Cardiac muscle cell (in vitro differentiated cells and primary cell): Measurements from ENCODE around the gene PHLDB2. TPM values are rescaled to one million over a fixed set of nuclear protein-coding genes. Genes with fewer than 3 reads are reported as not detected.

Source experiments
- DNase-seq, 2 donors: peaks; one replicate each; pipeline versions ENCODE4 v3.0.0 to v3.0.0-alpha.2; 2010 to 2017; ENCODE audit warnings: low read depth in 1 of 2, low spot score in 1 of 2
- H3K27ac ChIP-seq: fragments of 200-600 bp; sonication (generic); 2 replicates; pipeline ENCODE4 v1.5.1; 2016
- H3K27me3 ChIP-seq: fragments of 200-600 bp; sonication (generic); 2 replicates; pipeline ENCODE4 v1.6.0; 2016; ENCODE audit warnings: control low read depth
- H3K36me3 ChIP-seq: fragments of 200-600 bp; sonication (generic); 2 replicates; pipeline ENCODE4 v1.5.1; 2016; ENCODE audit warnings: control low read depth
- H3K4me1 ChIP-seq: fragments of 200-600 bp; sonication (generic); 2 replicates; pipeline ENCODE4 v1.8.1; 2017; ENCODE audit warnings: low read depth, mild to moderate bottlenecking, mixed run types
- H3K4me3 ChIP-seq: fragments of 200-600 bp; sonication (generic); 2 replicates; pipeline ENCODE4 v1.5.1; 2016; ENCODE audit warnings: mild to moderate bottlenecking
- H3K9me3 ChIP-seq: fragments of 200-600 bp; sonication (generic); 2 replicates; pipeline ENCODE4 v1.5.1; 2017; ENCODE audit warnings: low read depth, mild to moderate bottlenecking, control low read depth
- polyA plus RNA-seq: library from polyadenylated mRNA; unstranded; fragments of >200 nt; fragmentation: Nextera tagmentation; extraction: Ambion mirVana; gene quantifications from 2 replicates; pipeline ENCODE4 v1.2.1, GENCODE V29; 2016
- total RNA-seq: library from RNA; depleted of rRNA; stranded (reverse); fragments of >200 nt; gene quantifications from 2 replicates; pipeline ENCODE4 v1.2.3, GENCODE V29; 2016
- TF ChIP-seq, protein P1 (sequence below): IDR thresholded peaks from 2 replicates; pipeline ENCODE4 v1.5.1; 2012; ENCODE audit warnings: low read depth, mild to moderate bottlenecking, low read length

The PHLDB2 gene
- total and polyA plus RNA-seq, 2 experiments from 2014 or later: 11.3 to 27.2 TPM

DNA sequence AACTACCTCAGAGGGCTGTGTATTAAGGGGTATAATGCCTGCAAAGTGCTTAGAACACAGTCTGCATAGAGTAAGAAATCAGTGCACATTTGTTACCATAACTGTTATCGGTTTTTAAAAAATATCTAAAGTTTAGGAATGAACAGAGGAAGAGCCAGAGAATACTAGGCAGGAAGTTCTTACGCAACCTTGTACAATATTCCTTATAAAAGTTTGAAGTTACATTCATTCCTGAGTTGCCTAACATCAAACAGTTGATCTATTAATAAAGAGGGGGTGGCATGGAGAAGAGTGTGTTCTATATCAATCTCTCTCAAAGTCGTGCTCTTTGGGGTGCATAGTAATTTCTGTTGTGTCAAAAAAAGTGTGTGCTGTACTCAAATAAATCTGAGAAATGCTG lies 22.0 kb upstream of the PHLDB2 start:
- DNase-seq: peak in 1 of 2 donors; percentile 54
- Histone ChIP-seq H3K4me1 (no peaks in the 10 kb centered on the region), H3K27ac (no peak overlapping the region), H3K36me3 (no peaks in the 10 kb centered on the region), H3K4me3 (no peak overlapping the region), H3K27me3 (no peaks in the 10 kb centered on the region), H3K9me3 (no peaks in the 10 kb centered on the region)
- TF ChIP-seq, protein P1, sequence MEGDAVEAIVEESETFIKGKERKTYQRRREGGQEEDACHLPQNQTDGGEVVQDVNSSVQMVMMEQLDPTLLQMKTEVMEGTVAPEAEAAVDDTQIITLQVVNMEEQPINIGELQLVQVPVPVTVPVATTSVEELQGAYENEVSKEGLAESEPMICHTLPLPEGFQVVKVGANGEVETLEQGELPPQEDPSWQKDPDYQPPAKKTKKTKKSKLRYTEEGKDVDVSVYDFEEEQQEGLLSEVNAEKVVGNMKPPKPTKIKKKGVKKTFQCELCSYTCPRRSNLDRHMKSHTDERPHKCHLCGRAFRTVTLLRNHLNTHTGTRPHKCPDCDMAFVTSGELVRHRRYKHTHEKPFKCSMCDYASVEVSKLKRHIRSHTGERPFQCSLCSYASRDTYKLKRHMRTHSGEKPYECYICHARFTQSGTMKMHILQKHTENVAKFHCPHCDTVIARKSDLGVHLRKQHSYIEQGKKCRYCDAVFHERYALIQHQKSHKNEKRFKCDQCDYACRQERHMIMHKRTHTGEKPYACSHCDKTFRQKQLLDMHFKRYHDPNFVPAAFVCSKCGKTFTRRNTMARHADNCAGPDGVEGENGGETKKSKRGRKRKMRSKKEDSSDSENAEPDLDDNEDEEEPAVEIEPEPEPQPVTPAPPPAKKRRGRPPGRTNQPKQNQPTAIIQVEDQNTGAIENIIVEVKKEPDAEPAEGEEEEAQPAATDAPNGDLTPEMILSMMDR: no peak

DNA sequence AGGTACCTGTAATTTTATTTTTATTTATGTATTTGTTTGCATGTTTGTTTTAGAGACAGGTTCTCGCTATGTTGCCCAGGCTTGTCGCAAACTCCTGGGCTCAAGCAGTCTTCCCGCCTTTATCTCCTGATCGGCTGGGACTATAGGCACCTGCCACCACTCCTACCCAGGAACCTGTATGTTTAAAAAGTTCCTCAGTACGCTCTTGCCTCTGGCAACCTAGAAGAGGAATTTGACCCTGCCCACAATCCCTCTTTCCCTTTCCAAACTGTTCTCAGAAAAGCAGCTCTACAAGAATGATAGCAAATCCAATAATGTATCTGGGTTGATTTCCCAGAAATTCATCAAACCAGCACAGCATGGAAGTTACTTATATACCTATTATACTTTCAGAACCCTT lies 20.9 kb upstream of the PHLDB2 start:
- TF ChIP-seq, protein P1: no peak

DNA sequence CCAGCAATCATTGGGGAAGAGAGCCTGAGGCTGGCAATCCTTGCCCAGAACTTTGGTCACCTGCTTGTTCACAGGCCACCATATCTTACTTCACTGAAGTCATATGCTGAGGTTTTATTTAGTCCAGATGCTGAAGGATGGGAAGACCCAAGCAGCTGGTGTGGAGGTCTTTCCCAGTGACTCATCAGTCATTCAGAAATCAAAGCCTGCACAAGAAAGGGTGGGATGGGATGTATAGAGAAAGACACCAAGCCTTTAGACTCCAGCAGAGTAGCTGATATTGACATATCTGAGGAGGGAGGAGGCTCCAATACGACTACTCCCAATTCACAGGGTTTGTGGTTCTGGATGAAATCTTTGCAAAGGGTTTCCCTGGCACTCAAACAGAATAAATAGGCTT lies 13.0 kb upstream of the PHLDB2 start:
- H3K4me3 ChIP-seq: no peak overlapping the region
- peak in 1 of 2 donors; percentile 37 for DNase-seq

More for the DNA sequence above, 20.9 kb upstream of the PHLDB2 start:
- Histone ChIP-seq H3K9me3 (no peaks in the 10 kb centered on the region), H3K4me3 (no peak overlapping the region), H3K27me3 (no peaks in the 10 kb centered on the region), H3K36me3 (no peaks in the 10 kb centered on the region), H3K4me1 (no peaks in the 10 kb centered on the region), H3K27ac (no peak overlapping the region)
- no peak for DNase-seq

GRCh38 chr3:111846717-111847116 lies 12.3 kb upstream of the PHLDB2 start:
- H3K27ac ChIP-seq: no peak overlapping the region
- no peaks in the 10 kb centered on the region for H3K9me3 ChIP-seq
- H3K4me1 ChIP-seq: no peaks in the 10 kb centered on the region
- H3K27me3 ChIP-seq: no peaks in the 10 kb centered on the region
- H3K36me3 ChIP-seq: no peaks in the 10 kb centered on the region
- H3K4me3 ChIP-seq: no peak overlapping the region
- peak in 1 of 2 donors; percentile 92 for DNase-seq
- TF ChIP-seq, protein P1: no peak

More for the DNA sequence above, 13.0 kb upstream of the PHLDB2 start:
- no peaks in the 10 kb centered on the region for H3K9me3 ChIP-seq
- TF ChIP-seq, protein P1: no peak
- H3K27me3 ChIP-seq: no peaks in the 10 kb centered on the region
- H3K36me3 ChIP-seq: no peaks in the 10 kb centered on the region
- H3K27ac ChIP-seq: no peak overlapping the region
- no peaks in the 10 kb centered on the region for H3K4me1 ChIP-seq

GRCh38 chr3:111848283-111848682 lies 10.8 kb upstream of the PHLDB2 start:
- Histone ChIP-seq H3K36me3 (no peaks in the 10 kb centered on the region), H3K9me3 (no peaks in the 10 kb centered on the region), H3K27ac (no peak overlapping the region), H3K27me3 (no peaks in the 10 kb centered on the region), H3K4me3 (no peak overlapping the region), H3K4me1 (peaks cover 14% of the 10 kb centered on the region)
- no peak for DNase-seq
- TF ChIP-seq, protein P1: no peak

DNA sequence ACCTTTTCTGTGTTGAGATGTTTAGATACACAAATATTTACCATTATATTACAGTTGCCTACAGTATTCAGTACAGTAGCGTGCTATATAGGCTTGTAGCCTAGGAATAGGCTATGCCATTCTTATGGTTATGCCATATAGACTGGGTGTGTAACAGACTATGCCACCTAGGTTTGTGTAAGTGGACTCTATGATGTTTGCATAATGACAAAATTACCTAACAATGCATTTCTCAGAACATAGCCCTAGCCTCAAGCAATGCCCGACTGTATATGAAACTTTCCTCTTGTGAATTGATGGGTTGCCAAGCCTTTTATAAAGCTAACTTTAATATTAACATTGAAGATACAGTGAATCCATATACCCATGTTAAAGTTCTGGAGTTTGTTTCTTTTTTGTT lies 10.3 kb upstream of the PHLDB2 start:
- Histone ChIP-seq H3K4me3 (no peak overlapping the region), H3K27me3 (no peaks in the 10 kb centered on the region), H3K36me3 (no peaks in the 10 kb centered on the region), H3K9me3 (no peaks in the 10 kb centered on the region), H3K4me1 (peaks cover 17% of the 10 kb centered on the region), H3K27ac (no peak overlapping the region)
- TF ChIP-seq, protein P1: no peak
- no peak for DNase-seq
